ENCODE results near the gene CHCHD3.

CHCHD3 gene

DNA sequence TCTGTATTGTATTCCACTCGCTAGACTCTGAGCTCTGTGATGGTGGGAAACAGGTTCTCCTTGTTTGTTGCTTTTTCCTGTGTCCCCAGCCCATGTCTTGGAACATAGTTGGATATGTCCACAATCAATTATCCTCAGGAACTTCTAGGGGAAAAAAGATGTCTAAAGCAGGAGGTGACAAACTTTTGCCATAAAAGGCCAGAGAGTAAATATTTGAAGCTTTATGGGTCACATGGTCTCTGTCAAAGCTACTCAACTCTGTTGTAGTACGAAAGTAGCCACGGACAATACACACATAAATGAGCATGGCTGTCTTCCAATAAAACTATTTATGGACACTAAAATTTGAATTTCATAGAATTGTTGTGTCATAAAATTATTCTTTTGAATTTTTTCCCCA, 220.5 kb downstream of the CHCHD3 start:
- DNase-seq (ENCODE audit: low spot score), result no peak

DNA sequence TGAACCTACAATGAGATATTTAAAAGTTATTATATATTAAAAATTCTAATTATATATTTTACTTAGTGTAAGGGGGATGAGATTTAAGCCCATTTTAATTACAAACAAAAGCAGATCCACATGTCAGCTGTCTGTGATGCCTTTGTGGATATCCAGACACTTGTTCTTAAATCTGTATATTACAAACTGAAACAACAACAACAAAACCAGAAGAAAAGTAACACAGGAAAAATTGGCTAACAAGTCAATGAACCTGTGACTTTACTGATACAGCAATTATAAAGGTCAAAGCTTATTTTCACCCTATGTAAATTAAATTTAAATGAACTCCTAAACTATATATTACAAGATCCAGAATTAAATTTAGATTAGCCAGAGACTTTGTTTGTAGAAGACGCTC, 222.7 kb downstream of the CHCHD3 start:
- no peak for DNase-seq (ENCODE audit: low spot score)

DNA sequence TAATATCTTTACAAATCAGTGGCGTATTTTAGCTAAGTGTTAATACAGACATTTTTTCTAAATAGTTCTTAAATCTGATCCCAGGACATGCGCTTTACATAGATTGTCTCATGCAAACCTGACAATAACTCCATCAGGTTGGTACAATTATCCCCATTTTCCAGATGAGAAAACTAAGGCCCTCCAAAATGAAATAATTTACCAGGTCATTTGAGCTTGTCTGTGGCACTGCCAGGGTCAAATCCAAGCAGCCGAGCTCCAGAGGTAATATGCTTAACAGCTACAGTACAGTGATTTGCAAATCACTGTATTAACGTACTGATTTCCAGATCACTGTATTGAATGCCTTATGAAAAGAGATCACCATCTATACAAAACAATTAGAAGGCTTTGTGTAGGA, 223.1 kb downstream of the CHCHD3 start:
- DNase-seq (ENCODE audit: low spot score), result no peak

DNA sequence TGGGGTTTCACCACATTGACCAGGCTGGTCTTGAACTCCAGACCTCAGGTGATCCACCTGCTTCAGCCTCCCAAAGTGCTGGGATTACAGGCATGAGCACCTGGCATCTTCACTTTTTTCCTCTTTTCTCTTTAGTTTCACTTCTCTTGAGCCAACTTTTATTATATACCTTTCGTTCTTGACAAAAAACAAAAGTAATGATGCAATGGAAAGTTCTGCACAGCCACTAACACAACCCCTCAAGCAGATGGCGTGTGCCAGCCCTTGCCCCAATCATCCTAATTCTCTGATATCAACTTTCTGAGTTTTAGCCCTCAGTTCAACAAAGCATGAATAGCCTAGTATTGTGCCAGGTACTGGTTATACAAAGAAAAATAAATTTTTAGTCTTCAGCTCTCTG, 223.6 kb downstream of the CHCHD3 start:
- DNase-seq (ENCODE audit: low spot score), result no peak

DNA sequence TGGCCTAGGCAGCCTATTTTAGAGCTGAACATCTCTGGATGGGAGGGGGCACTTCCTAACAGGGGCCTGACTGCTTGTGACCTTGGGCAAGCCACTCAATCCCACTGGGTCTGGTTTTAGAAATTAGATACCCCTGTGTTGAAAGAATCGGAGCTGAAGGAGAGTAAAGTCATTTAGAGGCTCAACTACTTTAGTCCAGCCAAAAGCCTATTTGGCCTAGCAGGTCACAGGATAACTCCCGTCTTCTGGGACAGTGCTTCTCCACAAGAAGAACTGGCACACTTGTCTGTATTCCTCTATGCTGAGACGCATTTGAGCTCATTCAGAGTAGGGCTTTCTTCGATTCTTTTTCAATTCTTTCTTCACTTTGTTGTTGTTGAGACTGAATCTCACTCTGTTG, 224.2 kb downstream of the CHCHD3 start:
- DNase-seq (ENCODE audit: low spot score), result no peak

DNA sequence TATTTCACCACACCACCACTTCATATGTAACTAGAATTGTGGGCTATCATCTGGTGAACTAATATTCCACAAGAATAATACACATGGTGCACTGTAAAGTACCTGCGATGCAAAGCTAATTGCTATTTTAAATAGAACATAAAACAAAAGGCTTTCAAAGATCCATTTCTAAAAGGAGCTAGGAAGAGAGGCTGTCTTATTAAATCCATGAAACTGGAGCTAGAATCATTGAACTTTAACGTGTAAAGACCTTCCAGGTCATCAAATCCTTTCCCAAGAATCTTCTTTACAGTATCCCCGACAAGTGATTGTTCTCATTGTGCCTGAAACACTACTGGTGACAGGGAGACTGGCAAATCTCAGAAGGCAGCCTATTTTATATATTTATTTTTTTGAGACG, 224.9 kb downstream of the CHCHD3 start:
- no peak for DNase-seq (ENCODE audit: low spot score)

DNA sequence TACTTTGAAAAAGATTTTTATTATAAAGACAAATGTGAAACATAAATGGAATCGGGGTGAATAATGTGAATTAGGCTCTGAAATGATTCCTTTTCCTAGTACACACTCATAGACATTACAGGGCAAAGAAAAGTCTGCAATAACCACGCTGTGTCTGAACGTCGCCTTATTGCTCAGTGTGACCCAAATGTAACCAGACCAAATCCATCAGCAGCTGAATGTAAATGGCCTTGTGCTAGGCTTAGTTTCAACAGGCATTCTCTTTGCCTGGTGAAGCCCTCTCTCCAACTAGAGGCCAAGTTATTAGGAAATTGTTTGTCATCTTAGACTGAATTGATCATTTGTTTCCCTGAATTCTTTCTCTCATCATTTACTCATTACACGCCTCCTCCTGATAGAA, 225.5 kb downstream of the CHCHD3 start:
- DNase-seq (ENCODE audit: low spot score), result no peak

DNA sequence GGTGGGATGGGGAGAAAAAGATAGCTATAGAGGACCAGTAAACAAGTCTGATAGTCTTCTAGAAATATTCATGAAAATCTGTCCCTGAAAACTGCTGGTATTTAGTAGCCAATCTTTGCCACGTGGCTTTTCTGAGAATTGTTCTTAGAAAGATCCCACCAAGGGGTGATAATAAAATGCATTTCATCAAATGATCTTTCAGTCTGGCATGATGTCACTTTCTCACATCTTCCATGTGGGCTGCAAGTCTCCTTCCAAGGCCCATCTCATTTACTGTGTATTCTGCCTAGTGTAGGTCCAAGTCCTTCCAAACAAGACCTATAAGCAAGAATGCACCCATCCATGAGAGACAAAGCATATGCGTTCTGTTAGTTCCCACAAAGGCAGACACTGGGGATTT, 226.0 kb downstream of the CHCHD3 start:
- DNase-seq (ENCODE audit: low spot score), result no peak

DNA sequence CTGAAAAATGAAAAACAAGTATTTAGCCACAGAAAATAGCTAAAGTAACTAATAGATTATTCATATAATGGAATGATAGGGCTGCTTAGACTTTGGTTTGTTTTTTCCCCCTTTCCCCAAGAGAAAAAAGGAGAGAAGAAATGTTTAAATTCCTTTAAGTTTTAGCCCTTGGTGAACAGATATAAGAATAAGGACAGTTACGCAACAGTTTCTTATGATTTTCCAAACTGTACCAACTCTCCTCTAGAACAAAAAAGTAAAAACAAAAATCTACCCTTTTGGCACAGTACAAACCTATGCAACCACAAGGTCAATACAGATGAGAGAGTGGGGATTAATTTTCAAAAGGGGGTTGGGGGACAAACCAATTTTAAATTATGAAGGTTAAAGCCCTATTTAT, 227.7 kb downstream of the CHCHD3 start:
- no peak for DNase-seq (ENCODE audit: low spot score)

DNA sequence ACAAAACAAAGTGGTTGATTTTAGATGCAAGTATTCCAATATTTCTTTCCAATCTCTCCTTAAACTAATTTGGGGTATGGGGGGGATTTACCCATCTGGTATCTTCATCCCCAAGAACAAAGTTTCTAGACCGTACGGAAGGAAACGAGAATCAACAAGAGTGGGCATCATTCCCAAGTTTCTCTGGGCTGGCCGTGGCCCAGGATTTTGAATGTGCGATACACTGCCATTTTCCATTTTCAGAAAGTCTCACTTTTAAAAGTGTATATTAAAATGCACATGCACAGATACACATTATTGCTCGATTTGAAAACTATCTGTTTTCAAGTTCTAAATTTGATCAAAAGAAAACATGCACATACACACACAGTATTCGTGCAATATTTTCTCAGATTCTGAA, 234.5 kb downstream of the CHCHD3 start:
- no peak for DNase-seq (ENCODE audit: low spot score)

DNA sequence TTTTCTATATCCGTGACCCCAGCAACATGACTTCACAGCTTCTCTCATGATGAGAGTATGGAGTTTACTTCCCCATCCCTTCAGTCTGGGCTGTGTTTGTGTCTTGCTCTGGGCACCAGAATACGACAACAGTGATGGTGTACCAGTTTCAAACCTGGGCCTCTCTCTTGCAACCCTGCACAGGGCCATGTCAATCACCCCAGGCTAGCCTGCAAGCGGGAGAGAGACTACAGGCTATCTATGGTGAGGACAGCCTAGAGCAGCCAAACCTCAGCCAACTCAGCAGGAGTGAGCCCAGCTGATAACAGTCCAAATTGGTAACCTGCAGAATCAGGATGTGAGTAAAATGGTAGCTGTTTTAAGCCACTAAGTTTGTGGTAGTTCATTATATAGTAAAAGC, 235.8 kb downstream of the CHCHD3 start:
- DNase-seq (ENCODE audit: low spot score), result no peak

DNA sequence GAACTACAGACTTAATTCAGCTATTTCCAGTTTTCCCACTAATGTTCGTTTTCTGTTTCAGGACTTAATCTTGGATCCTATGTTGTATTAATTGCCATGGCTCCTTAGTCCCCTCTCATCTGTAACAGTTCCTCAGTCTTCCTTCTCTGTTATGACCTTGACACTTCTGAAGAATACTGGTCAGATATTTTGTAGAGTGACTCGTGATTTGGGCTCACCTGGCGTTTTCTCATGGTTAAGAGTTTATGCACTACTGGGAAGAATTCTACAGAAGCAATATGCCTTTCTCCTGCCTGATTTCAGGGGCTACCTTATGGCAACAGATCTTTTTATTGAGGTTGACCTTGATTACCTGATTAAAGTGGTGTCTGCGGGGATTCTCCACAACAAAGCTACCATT, 239.4 kb downstream of the CHCHD3 start:
- no peak for DNase-seq (ENCODE audit: low spot score)

DNA sequence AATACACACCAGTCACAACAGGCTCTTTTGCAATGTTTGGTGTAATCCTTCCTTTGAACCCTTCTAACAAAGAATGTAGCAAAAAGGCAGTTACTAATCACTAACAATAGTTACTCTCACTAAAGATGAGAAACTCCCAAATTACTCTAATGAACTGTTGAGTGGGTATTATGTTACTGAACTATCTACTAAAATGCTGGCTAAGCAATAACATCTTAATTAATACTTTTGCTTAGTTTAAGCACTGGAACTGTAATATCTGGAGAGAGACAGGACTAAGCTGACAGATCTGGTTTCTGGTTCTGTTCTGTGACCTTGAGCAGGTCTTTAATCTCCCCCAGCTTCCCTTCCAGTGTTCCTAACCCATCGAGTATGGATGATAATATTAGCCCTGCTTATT, 241.7 kb downstream of the CHCHD3 start:
- no peak for DNase-seq (ENCODE audit: low spot score)

DNA sequence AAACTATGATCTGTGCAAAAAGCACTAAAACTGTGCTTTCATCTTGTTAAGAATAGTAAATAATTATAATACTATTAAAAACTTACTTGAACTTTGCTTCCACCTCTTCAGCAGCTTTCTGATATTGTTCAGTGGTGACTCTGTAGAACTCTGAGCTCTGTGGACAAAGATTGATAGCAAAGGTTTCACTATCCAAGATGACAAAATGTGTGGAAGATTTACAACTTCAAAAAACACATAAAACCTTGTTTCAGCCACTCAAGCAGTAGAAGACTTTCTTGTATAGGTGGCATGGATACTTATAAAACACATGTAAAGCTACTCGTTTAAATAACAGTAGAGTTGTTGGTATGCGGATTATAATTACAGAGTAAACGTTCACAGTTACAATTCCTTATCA, 243.6 kb downstream of the CHCHD3 start:
- no peak for DNase-seq (ENCODE audit: low spot score)

DNA sequence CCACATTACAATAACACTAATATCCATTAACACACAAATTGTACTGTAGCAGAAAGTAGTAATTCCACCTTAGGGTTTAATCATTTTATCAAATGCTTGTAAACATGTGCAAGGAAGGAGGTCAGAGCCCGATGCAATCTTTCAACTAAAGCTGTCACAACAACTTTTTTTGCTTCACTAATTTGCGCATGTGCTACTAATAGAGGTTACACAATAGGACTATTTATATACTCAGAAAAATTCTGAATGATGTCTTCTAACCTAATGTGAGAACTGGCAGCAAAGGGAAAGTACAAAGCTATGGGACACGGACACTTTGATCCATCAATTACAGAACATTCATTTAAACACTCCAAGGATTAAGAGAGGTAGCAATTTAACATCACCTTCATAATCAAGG, 244.4 kb downstream of the CHCHD3 start:
- DNase-seq (ENCODE audit: low spot score), result no peak

DNA sequence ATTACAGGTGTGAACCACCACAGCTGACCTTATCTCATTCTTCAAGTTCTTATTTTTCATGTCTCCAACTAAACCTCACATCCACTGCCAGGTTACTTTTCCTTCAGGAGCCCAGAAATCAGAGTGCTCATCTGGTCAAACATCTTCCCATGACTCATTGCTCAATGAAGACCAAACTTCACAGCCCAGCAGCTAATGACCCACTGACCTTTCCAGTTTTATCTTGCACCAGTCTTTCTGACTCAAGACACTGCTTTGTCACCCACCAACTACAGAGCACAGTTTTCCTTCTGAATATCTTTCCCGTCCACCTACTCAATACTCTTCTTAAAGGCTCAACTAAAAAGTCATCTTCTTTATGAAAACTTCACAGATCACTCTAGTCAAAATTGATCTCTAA, 245.1 kb downstream of the CHCHD3 start:
- no peak for DNase-seq (ENCODE audit: low spot score)

DNA sequence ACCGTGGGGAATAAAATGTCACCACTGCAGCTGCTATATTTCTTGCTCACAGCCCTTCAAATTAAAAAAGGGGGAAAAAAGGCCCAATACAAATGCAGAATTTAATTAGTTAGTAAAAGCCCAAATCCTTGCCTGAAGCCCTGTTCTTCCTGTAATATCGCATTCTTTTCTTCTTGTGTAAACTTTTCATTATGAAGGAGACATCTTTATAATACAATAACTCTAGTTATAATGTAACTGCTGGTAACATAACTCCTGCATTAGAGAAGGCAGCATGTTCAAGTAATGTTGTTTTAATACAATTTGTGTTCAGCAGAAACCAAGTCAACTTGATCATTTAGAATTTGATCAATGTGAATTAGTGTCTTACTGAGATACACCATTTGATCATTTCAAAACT, 250.9 kb downstream of the CHCHD3 start:
- DNase-seq (ENCODE audit: low spot score), result no peak

DNA sequence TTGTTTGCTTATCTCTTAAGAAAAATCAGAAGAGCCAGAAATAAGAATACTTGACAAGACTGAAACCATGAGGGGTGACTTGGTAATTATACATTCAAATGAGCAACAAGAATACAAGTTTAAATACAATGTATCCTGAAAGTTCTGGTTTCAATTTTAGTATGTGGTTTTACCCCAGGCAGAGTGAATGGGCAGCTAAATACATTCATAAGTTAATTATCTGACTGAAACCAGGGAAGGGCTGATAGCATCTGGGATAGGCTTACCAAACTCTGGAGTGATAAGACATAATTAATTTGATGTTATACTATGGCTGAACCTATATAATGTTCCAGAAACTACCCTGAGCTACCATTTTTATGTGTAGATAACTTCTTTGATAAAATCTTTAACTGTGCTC, 253.4 kb downstream of the CHCHD3 start:
- DNase-seq (ENCODE audit: low spot score), result no peak

DNA sequence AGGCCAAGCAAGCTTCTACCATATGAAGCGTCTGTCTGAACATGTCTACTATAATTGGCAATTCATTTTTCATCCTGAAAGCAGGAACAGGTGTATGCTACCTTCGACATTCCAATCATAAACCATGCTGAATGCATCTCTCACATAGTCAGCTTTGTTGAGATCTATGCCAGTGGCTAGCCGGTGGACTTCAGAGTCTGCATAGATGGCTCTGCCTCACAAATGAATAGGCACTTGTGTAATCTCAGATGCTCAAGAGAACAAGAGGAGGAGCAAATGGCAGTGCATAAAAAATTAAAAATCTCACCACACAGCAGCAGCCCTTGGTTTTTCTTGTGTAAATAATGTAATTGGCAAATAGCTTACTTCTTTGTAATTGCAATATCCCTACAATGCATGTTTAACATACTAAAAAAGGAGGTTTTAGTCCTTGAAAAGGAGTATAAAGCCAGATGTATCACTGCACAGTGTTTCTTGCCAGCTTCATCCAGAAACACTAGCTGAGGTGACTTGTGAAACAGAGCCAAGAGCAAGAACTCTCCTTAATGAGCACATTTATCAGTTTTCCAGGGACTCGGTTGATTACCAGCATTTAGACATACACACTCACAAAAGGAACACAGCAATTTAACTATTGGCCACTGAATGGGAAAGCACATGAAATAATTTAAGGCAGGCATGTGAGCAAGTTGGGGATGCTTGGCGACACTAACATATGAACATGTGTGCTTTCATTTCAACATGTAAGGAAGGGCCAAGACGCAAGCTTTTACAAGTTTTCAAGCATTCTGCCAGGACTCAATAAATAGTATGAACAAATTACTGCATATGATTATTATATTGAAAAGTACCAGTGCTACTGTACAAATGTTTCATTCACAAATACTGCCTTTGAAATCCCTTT, 255.7 kb downstream of the CHCHD3 start:
- DNase-seq (ENCODE audit: low spot score), result no peak

DNA sequence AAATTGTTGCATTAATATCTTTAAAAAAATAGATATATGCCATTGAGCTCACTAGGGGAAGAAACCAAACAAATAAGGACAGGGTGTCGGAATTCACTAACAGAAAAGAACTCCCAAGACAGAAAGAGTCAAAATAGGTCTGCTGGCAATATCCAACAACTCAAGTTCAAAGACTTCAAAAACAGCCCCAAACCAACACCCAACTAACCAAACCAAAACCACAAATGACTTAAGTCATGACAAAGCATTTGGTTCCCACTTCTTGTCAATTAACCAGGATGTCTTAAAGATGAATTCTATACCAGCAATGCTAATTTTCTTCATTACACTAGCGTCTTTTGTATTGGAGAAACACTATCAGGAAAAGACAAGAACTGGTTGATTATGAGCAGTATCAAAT, 256.7 kb downstream of the CHCHD3 start:
- no peak for DNase-seq (ENCODE audit: low spot score)

DNA sequence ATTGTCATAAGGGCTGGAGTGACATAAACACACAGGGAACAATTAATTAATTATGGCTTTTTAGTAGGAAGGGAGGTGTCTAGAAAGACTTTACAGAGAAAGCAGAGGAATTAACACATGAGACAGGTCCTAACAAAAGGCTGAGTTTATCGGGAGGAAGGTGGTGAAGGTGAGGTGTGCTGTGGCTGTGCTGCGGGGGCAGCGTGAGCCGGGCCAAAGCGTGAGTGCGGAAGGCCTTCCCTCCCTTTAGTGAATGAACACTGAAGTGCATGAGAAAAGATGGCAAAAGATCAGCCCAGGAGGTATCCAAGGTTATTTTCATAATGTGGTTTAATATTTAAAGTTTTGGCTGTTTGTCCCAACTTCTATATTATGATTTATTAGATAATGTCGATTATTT, 262.2 kb downstream of the CHCHD3 start:
- DNase-seq (ENCODE audit: low spot score), result no peak

DNA sequence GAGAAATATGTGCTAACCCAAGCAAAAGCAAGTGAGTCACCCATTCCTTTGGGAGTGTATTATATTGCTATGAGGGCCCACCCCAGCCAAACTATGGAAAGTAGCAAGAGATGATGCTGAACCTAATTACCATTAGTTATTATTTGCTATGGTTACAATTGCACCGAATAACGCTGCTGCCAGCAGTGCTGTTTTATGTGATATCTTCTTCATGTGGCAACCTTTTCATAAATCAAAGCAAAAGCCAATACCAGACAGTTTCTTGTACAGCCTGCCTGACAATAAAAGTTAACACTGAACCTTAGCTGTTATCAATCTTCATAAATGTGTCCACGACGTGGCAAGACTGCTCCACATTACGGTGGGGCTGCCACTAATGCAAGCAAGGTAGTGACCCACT, 263.9 kb downstream of the CHCHD3 start:
- DNase-seq (ENCODE audit: low spot score), result no peak

DNA sequence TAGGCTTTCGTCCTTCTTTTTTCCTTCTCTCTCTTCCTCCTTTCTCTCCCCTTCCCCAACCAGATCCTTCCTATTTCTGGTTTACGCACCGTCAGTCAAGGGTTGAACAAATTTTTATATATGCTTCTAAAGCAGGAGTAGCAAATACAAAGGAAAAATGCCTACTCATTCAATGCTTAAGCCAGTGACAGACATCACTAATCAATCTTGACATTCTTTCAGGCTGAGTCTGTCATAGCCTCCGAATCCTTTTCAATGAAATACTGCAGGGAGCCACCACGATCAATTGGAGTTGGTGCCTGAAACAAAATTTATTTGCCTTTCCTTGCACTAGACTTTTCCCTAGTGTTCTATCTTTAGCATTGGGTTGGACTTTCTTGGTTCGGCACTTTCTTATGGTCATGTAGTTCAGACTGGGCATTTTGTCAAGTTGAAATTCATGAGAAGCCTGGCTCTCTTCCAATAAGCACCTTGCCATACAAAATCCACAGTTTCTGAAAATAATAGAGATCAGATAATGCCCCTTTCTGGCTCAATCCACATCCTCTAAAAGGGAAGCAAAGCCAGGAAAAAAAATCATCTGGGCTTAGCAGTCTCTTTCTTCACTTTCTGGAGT, 266.1 kb downstream of the CHCHD3 start:
- no peak for DNase-seq (ENCODE audit: low spot score)

DNA sequence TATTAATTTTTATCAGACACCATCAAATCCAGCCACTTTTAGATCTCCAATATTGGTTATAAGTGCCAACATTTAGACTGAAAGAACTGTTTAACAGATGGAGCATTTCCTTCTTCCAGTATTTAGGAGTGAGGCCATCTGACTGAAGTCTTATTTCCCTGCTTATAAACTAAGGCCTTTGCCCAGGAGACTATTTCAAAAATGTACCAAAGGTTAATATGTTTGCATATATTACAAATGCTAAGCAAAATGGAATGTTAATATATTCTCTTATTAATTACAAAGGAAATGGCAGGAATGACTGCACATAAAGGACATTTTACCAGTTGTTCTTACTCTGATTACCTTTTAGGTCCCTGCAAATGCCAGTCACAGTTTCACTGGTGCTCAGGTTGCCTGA, 266.8 kb downstream of the CHCHD3 start:
- DNase-seq (ENCODE audit: low spot score), result no peak
